Vagina (tissue), 2 donors: ENCODE results near the gene TFCP2L1. TPM values are rescaled to one million over a fixed set of nuclear protein-coding genes. Genes with fewer than 3 reads are reported as not detected.
"Not testable (repeated sequence)": the region's sequence is repeated elsewhere in the genome, so short reads cannot be mapped to it uniquely, and the experiment has no call there.

Experiments
- DNase-seq, 2 donors: peaks; one replicate each; pipeline ENCODE4 v3.0.0-alpha.2; 2017; ENCODE audit errors: extremely low spot score in 2 of 2
- H3K27ac ChIP-seq: fragments of 200-600 bp; sonication (generic); one replicate; pipeline ENCODE4 v1.5.1; 2019
- H3K27me3 ChIP-seq: fragments of 200-600 bp; sonication (generic); one replicate; pipeline ENCODE4 v1.5.1; 2019
- H3K36me3 ChIP-seq, 2 donors: fragments of 200-600 bp; sonication (generic); one replicate each; pipeline ENCODE4 v1.5.1; 2017 to 2019
- H3K4me1 ChIP-seq: fragments of 200-600 bp; sonication (generic); one replicate; pipeline ENCODE4 v1.5.1; 2019
- H3K4me3 ChIP-seq, 2 donors: fragments of 200-600 bp; sonication (generic); 1 replicate in 1 of 2; 2 replicates in 1 of 2; pipeline ENCODE4 v1.5.1; 2016 to 2019
- H3K9me3 ChIP-seq: fragments of 200-600 bp; sonication (generic); one replicate; pipeline ENCODE4 v1.5.1; 2019
- POLR2A ChIP-seq, 2 donors: fragments of 450-650 bp; IDR thresholded peaks; one replicate each; pipeline ENCODE4 v1.6.1; 2017; ENCODE audit warnings: antibody characterized with exemption in 2 of 2, mild to moderate bottlenecking in 2 of 2, moderate library complexity in 2 of 2
- POLR2AphosphoS5 ChIP-seq, 2 donors: sonication (generic); formaldehyde crosslinking; IDR thresholded peaks; one replicate each; pipeline ENCODE4 v1.9.0; 2017; ENCODE audit warnings: antibody characterized with exemption in 2 of 2, mild to moderate bottlenecking in 2 of 2, low read depth in 1 of 2; ENCODE audit not compliant: insufficient read depth in 1 of 2
- intact Hi-C: fragments of 100-400 bp; cut with DNase I; formaldehyde crosslinking; loops from one replicate; pipeline ENCODE4 v1.15.1; 2023
- total RNA-seq: library from RNA; depleted of rRNA; stranded (reverse); fragments of >200 nt; gene quantifications from one replicate; pipeline ENCODE4 v1.2.3, GENCODE V29; 2016
- TF ChIP-seq, protein P1 (sequence below), 3 experiments: fragments of 450-650 bp in 2 of 3; fragments of 200-600 bp in 1 of 3; sonication (generic) in 1 of 3; IDR thresholded peaks; one replicate each; pipeline ENCODE4 v1.5.1; 2017 to 2019; ENCODE audit warnings: antibody characterized with exemption in 3 of 3, mild to moderate bottlenecking in 2 of 3, moderate library complexity in 2 of 3

TFCP2L1 gene
- total RNA-seq, 1 donor from 2014 or later: 32.7 TPM

DNA sequence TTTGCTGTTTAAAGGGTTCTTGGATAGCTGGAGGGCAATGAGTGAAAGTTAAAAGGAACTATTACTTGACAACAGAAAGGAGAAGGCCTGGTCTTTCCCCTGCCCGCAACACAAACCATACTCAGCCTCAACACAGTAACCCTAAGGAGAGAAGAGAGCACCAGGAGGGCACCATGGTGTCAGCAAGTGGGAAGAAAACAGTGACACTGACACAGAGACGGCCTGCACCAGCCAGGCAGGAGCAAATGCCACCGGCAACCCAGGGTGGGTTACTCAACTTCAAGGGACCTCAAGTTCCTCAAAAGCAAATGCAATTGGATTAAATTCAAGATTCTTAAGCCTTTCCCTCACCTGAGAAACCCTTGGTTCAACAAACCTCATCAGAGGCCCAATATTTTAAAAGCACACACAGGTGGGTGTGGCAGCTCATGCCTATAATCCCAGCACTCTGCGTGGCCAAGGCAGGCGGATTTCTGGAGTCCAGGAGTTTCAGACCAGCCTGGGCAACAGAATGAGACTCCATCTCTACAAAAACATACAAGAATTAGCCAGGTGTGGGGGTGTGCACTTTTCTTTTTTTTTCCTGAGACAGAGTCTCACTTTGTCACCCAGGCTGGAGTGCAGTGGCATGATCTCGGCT is 52.3 kb downstream of the TFCP2L1 start:
- no peak for DNase-seq
- TF ChIP-seq POLR2A (IDR thresholded peaks at IDR 0.05) (no peak), POLR2AphosphoS5 (IDR thresholded peaks at IDR 0.05; ENCODE audit: insufficient read depth in 1 of 2, low read depth in 1 of 2) (no peak)
- TF ChIP-seq, protein P1, sequence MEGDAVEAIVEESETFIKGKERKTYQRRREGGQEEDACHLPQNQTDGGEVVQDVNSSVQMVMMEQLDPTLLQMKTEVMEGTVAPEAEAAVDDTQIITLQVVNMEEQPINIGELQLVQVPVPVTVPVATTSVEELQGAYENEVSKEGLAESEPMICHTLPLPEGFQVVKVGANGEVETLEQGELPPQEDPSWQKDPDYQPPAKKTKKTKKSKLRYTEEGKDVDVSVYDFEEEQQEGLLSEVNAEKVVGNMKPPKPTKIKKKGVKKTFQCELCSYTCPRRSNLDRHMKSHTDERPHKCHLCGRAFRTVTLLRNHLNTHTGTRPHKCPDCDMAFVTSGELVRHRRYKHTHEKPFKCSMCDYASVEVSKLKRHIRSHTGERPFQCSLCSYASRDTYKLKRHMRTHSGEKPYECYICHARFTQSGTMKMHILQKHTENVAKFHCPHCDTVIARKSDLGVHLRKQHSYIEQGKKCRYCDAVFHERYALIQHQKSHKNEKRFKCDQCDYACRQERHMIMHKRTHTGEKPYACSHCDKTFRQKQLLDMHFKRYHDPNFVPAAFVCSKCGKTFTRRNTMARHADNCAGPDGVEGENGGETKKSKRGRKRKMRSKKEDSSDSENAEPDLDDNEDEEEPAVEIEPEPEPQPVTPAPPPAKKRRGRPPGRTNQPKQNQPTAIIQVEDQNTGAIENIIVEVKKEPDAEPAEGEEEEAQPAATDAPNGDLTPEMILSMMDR (IDR thresholded peaks at IDR 0.05): no peak
- no peaks in the 10 kb centered on the region for H3K9me3 ChIP-seq
- H3K4me1 ChIP-seq: no peaks in the 10 kb centered on the region
- intact Hi-C loops: no loop called here
- no peaks in the 10 kb centered on the region for H3K27me3 ChIP-seq
- H3K27ac ChIP-seq: no peak overlapping the region
- H3K4me3 ChIP-seq: no peak overlapping the region
- H3K36me3 ChIP-seq: no peaks in the 10 kb centered on the region

DNA sequence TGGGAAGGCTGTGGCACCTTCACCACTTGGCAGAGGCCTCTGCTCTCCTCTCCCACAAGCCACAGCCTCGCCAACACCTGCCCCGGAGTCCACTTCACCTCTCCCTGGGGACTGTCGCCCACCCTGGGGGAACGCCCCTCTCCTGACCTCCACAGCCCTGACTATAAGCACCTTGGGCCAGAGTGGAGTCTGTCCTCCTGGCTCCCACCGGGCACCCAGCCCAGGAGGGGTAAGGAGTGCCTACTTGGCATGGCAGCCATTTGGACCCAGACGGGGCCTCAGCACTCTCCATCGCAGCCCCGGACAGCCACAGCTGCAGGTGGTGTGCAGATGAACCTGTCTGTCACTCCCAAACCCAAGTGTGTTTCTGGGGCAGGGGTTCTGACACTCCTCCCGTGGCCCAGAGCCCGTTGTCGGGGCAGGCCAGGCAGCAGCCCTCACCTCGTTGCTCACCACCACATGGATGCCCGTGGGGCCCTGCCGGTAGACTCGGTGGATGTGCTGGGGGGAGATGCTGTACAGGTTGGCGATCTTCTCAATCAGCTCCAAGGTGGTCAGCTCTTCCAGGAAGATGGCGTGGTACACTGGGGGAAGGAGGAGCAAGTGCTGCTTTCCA is 53.5 kb downstream of the TFCP2L1 start:
- H3K36me3 ChIP-seq: no peaks in the 10 kb centered on the region
- H3K9me3 ChIP-seq: no peaks in the 10 kb centered on the region

DNA sequence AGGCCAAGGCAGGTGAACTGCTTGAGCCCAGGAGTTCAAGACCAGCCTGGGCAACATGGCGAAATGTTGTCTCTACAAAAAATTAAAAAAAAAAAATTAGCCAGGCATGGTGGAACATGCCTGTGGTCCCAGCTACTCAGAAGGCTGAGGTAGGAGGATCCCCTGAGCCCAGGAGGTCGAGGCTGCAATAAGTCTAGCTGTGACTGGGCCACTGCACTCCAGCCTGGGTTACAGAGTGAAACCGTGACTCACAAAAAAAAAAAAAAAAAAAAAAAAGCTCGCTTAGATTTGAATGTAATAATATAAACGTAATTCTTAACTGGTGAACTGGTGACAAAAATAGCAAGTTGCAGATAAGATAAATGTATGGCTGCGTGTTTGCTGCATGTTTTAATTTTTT is 56.5 kb downstream of the TFCP2L1 start:
- Histone ChIP-seq H3K9me3 (no peaks in the 10 kb centered on the region), H3K4me1 (no peaks in the 10 kb centered on the region), H3K4me3 (no peak overlapping the region), H3K27ac (no peak overlapping the region), H3K27me3 (no peaks in the 10 kb centered on the region), H3K36me3 (no peaks in the 10 kb centered on the region)
- TF ChIP-seq POLR2A (IDR thresholded peaks at IDR 0.05): no peak
- TF ChIP-seq, protein P1 (IDR thresholded peaks at IDR 0.05): no peak
- no peak for TF ChIP-seq POLR2AphosphoS5 (IDR thresholded peaks at IDR 0.05; ENCODE audit: insufficient read depth in 1 of 2, low read depth in 1 of 2)
- no peak for DNase-seq
- intact Hi-C loops: no loop called here

More for the DNA sequence above, 53.5 kb downstream of the TFCP2L1 start:
- no peak for DNase-seq
- H3K4me1 ChIP-seq: no peaks in the 10 kb centered on the region
- intact Hi-C loops: no loop called here
- H3K27me3 ChIP-seq: no peaks in the 10 kb centered on the region
- no peak overlapping the region for H3K4me3 ChIP-seq
- no peak overlapping the region for H3K27ac ChIP-seq
- TF ChIP-seq POLR2AphosphoS5 (IDR thresholded peaks at IDR 0.05; ENCODE audit: insufficient read depth in 1 of 2, low read depth in 1 of 2): no peak
- TF ChIP-seq POLR2A (IDR thresholded peaks at IDR 0.05): no peak
- TF ChIP-seq, protein P1 (IDR thresholded peaks at IDR 0.05): no peak

DNA sequence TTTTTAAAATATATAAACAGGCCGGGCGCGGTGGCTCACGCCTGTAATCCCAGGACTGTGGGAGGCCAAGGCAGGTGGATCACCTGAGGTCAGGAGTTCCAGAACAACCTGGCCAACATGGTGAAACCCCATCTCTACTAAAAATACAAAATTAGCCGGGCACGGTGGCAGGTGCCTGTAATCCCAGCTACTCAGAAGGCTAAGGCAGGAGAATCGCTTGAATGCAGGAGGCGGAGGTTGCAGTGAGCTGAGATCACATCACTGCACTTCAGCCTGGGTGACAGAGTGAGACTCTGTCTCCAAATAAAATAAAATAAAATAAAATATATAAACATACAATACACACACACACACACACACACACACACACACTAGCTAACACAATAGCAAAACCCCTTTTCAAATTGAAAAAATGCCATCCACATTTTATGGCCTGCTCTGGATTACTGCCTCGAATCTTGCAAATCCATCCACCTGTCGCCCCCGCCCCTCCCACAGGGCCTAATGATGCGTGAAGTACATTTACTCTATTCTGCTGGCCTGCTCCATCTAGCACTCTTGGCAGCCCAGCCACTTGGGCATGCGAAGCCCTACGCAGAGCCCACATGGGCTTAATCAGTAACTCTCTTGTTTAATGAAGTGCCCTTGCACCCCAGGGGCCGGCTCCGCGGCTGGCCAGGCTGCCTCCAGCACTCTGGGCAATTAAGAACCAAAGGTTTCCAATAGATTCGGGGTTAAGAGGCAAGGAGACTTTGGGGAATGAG is 57.4 kb downstream of the TFCP2L1 start:
- DNase-seq, H3K4me1 ChIP-seq, H3K27ac ChIP-seq, intact Hi-C loops, H3K4me3 ChIP-seq, H3K36me3 ChIP-seq, H3K27me3 ChIP-seq, H3K9me3 ChIP-seq: not testable (repeated sequence)

DNA sequence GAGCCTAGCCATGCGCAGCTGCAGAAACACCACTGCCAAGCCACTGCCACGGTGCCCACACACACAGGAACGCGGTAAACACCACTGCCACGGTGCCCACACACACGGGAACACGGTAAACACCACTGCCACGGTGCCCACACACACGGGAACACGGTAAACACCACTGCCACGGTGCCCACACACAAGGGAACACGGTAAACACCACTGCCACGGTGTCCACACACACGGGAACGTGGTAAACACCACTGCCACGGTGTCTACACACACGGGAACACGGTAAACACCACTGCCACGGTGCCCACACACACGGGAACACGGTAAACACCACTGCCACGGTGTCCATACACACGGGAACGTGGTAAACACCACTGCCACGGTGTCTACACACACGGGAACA is 59.3 kb downstream of the TFCP2L1 start:
- not testable (repeated sequence) for H3K36me3 ChIP-seq

DNA sequence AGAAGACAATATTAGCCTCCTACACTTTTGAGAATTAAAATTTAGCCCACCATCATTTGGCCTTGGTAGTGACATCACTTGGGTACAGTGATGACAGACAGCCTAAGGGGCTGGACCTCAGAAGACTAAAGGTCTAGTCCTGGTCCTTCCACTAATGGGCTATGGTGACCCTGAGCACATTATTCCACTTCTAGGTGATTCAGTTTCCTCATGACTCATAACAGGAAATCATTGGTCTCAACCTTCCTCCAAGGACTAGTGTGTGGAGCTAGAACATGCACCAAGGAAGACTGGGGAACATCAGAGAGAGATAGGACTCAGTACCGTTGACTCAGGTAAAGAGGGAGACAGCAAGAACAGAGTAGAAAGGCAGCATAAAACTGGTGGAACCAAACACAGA is 64.0 kb downstream of the TFCP2L1 start:
- intact Hi-C loops: no loop called here
- no peak for DNase-seq
- H3K27ac ChIP-seq: no peak overlapping the region
- no peaks in the 10 kb centered on the region for H3K4me1 ChIP-seq
- no peak overlapping the region for H3K4me3 ChIP-seq
- H3K9me3 ChIP-seq: no peaks in the 10 kb centered on the region
- H3K27me3 ChIP-seq: no peaks in the 10 kb centered on the region
- TF ChIP-seq, protein P1 (IDR thresholded peaks at IDR 0.05): no peak
- TF ChIP-seq POLR2AphosphoS5 (IDR thresholded peaks at IDR 0.05; ENCODE audit: insufficient read depth in 1 of 2, low read depth in 1 of 2) (peak in 1 of 2 donors; percentile 14), POLR2A (IDR thresholded peaks at IDR 0.05) (no peak)
- no peaks in the 10 kb centered on the region for H3K36me3 ChIP-seq

More for the DNA sequence above, 59.3 kb downstream of the TFCP2L1 start:
- intact Hi-C loops, DNase-seq, H3K4me1 ChIP-seq, H3K27ac ChIP-seq, H3K4me3 ChIP-seq, H3K27me3 ChIP-seq, H3K9me3 ChIP-seq: not testable (repeated sequence)
